Measurements from ENCODE around the gene OR11H6.

DNA sequence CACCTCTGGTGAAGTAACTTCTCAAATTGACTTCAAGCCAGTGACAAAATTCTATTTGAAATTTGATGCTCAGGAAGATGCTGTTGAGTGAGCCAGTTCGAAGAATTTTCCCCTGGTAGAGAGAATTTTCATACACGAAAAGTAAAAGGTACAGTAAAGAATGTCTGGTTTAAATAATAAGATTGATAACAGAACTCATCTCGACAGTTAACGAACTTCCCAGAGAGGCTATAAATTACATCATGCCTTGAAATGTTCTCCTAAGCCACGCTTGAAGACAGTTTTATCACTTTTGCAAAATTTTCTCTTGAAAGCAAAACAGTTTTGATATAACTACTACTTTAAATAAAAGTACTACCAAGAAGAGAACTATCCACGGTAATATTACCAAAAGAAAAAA lies 47.2 kb upstream of the OR11H6 start:
- TF ChIP-seq CTCF (IDR thresholded peaks at IDR 0.05) (no peak), EP300 (IDR thresholded peaks at IDR 0.05; ENCODE audit: low read depth) (no peak), POLR2A (IDR thresholded peaks at IDR 0.05) (no peak), POLR2AphosphoS5 (IDR thresholded peaks at IDR 0.05) (no peak)
